Erythroblast (primary cell): ENCODE data around the gene GFRA1.

Experiments
- GATA1 ChIP-seq: IDR thresholded peaks from 2 replicates; pipeline ENCODE4 v1.6.1; 2011; ENCODE audit warnings: low read depth, mild to moderate bottlenecking, control low read depth, low read length, moderate library complexity
- POLR2A ChIP-seq: IDR thresholded peaks from 2 replicates; pipeline ENCODE4 v1.6.1; 2011; ENCODE audit warnings: mild to moderate bottlenecking, low read length

- no peak for TF ChIP-seq POLR2A
- no peak for TF ChIP-seq GATA1
Observed at GRCh38 chr10:116122664-116123063, 150.3 kb downstream of the GFRA1 start.
